Liver (tissue), 9 donors: Measurements from ENCODE around the gene HYAL1. TPM values are rescaled to one million over a fixed set of nuclear protein-coding genes. Genes with fewer than 3 reads are reported as not detected.

Experiments
- DNase-seq: peaks from one replicate; pipeline ENCODE4 v3.0.0-alpha.2; 2017; ENCODE audit warnings: low spot score
- H3K27ac ChIP-seq, 2 donors: one replicate each; pipeline ENCODE4 v1.7.0; 2013; ENCODE audit warnings: inconsistent platforms in 2 of 2, low read length in 2 of 2, control low read depth in 1 of 2, low read depth in 1 of 2, mild to moderate bottlenecking in 1 of 2
- H3K27me3 ChIP-seq, 4 donors: one replicate each; pipeline versions ENCODE4 v1.6.1 to v1.7.0; 2013; ENCODE audit warnings: low read length in 3 of 4, inconsistent platforms in 1 of 4, mild to moderate bottlenecking in 1 of 4, moderate library complexity in 1 of 4; ENCODE audit not compliant: control insufficient read depth in 4 of 4, insufficient read depth in 4 of 4
- H3K36me3 ChIP-seq, 4 donors: one replicate each; pipeline versions ENCODE4 v1.6.1 to v1.7.0; 2013; ENCODE audit warnings: low read length in 3 of 4, mild to moderate bottlenecking in 3 of 4, low read depth in 1 of 4, moderate library complexity in 1 of 4; ENCODE audit not compliant: control insufficient read depth in 4 of 4, insufficient read depth in 3 of 4
- H3K4me1 ChIP-seq, 4 donors: one replicate each; pipeline versions ENCODE4 v1.6.1 to v1.7.0; 2013; ENCODE audit warnings: low read length in 3 of 4, mild to moderate bottlenecking in 3 of 4, moderate library complexity in 1 of 4; ENCODE audit not compliant: control insufficient read depth in 4 of 4, insufficient read depth in 4 of 4
- H3K4me3 ChIP-seq, 3 donors: one replicate each; pipeline versions ENCODE4 v1.6.1 to v1.7.0; 2013; ENCODE audit warnings: low read length in 3 of 3, control low read depth in 1 of 3, low read depth in 1 of 3, mild to moderate bottlenecking in 1 of 3
- H3K9ac ChIP-seq, 2 donors: one replicate each; pipeline ENCODE4 v1.7.0; 2013; ENCODE audit warnings: low read length in 2 of 2, mild to moderate bottlenecking in 2 of 2, moderate library complexity in 2 of 2, control low read depth in 1 of 2, low read depth in 1 of 2
- H3K9me3 ChIP-seq, 4 donors: one replicate each; pipeline versions ENCODE4 v1.6.1 to v1.7.0; 2013; ENCODE audit warnings: low read length in 3 of 4; ENCODE audit not compliant: control insufficient read depth in 4 of 4
- ATF3 ChIP-seq: IDR thresholded peaks from 2 replicates; pipeline ENCODE4 v1.6.1; 2016; ENCODE audit warnings: antibody characterized with exemption
- CTCF ChIP-seq: fragments of 150-350 bp; IDR thresholded peaks from 2 replicates; pipeline ENCODE4 v1.5.1; 2017; ENCODE audit warnings: improper control_type of control experiment, low read depth, low read length; ENCODE audit not compliant: missing input control
- EGR1 ChIP-seq, 2 donors: IDR thresholded peaks; 2 replicates each; pipeline ENCODE4 v1.6.1; 2016 to 2018; ENCODE audit warnings: antibody characterized with exemption in 2 of 2, low read depth in 2 of 2
- FOXA1 ChIP-seq: IDR thresholded peaks from 2 replicates; pipeline ENCODE4 v1.6.1; 2016; ENCODE audit warnings: antibody characterized with exemption
- FOXA2 ChIP-seq: IDR thresholded peaks from 2 replicates; pipeline ENCODE4 v1.6.1; 2016; ENCODE audit warnings: antibody characterized with exemption
- GABPA ChIP-seq, 2 donors: IDR thresholded peaks in 1 of 2; conservative IDR thresholded peaks in 1 of 2; 2 replicates each; pipeline ENCODE4 v1.6.1; 2016; ENCODE audit warnings: antibody characterized with exemption in 2 of 2, mild to moderate bottlenecking in 1 of 2, moderate library complexity in 1 of 2
- HNF4A ChIP-seq, 2 donors: conservative IDR thresholded peaks; 2 replicates each; pipeline ENCODE4 v1.6.1; 2016; ENCODE audit warnings: antibody characterized with exemption in 2 of 2, mild to moderate bottlenecking in 2 of 2
- HNF4G ChIP-seq: IDR thresholded peaks from 2 replicates; pipeline ENCODE4 v1.6.1; 2016; ENCODE audit warnings: antibody characterized with exemption
- JUND ChIP-seq, 2 donors: IDR thresholded peaks; 2 replicates each; pipeline ENCODE4 v1.6.1; 2016; ENCODE audit warnings: antibody characterized with exemption in 2 of 2
- MAX ChIP-seq: IDR thresholded peaks from 2 replicates; pipeline ENCODE4 v1.6.1; 2016; ENCODE audit warnings: antibody characterized with exemption
- NR2F2 ChIP-seq: IDR thresholded peaks from 2 replicates; pipeline ENCODE4 v1.6.1; 2016; ENCODE audit warnings: antibody characterized with exemption
- RAD21 ChIP-seq, 2 donors: IDR thresholded peaks; 2 replicates each; pipeline ENCODE4 v1.6.1; 2016; ENCODE audit warnings: antibody characterized with exemption in 2 of 2, mild to moderate bottlenecking in 2 of 2
- REST ChIP-seq: IDR thresholded peaks from 2 replicates; pipeline ENCODE4 v1.6.1; 2016; ENCODE audit warnings: antibody characterized with exemption, mild to moderate bottlenecking
- RXRA ChIP-seq, 2 donors: IDR thresholded peaks; 2 replicates each; pipeline ENCODE4 v1.6.1; 2017 to 2018; ENCODE audit warnings: antibody characterized with exemption in 2 of 2, mild to moderate bottlenecking in 1 of 2
- SP1 ChIP-seq: IDR thresholded peaks from 2 replicates; pipeline ENCODE4 v1.6.1; 2018; ENCODE audit warnings: antibody characterized with exemption, mild to moderate bottlenecking
- TAF1 ChIP-seq: conservative IDR thresholded peaks from 2 replicates; pipeline ENCODE4 v1.6.1; 2016; ENCODE audit warnings: antibody characterized with exemption, mild to moderate bottlenecking
- YY1 ChIP-seq: IDR thresholded peaks from 2 replicates; pipeline ENCODE4 v1.6.1; 2016; ENCODE audit warnings: antibody characterized with exemption, mild to moderate bottlenecking
- ZBTB33 ChIP-seq: IDR thresholded peaks from 2 replicates; pipeline ENCODE4 v1.6.1; 2016; ENCODE audit warnings: antibody characterized with exemption
- WGBS: extraction: QIAGEN DNeasy Blood & Tissue Kit; methylation state at CpG from one replicate; pipeline ENCODE4 v1.1.7; 2013; 5-methylcytosine and 5-hydroxymethylcytosine counted together
- polyA plus RNA-seq, 2 donors: library from polyadenylated mRNA; stranded (reverse) in 1 of 2; unstranded in 1 of 2; fragments of 200-250 nt in 1 of 2; fragments of >200 nt in 1 of 2; fragmentation: Nextera tagmentation in 1 of 2; extraction: Ambion mirVana in 1 of 2; gene quantifications; one replicate each; pipeline versions ENCODE4 v1.2.1 to v1.2.3, GENCODE V29; 2013 to 2015
- total RNA-seq, 2 donors: library from RNA; depleted of rRNA; stranded (reverse); fragments of >200 nt; gene quantifications; one replicate each; pipeline ENCODE4 v1.2.3, GENCODE V29; 2014
- donor health status: healthy.
- donor health status: healthy.
- donor health status: healthy.
- donor health status: healthy.
- donor health status: healthy.

HYAL1 gene
- total and polyA plus RNA-seq, 4 donors, result 82.3 to 156 (median 121) TPM

GRCh38 chr3:50298836-50299637 is 4.3 kb downstream of the HYAL1 start, which contains the start of the genes HYAL3 and NAA80:
HYAL3 (minus strand) TSS chr3:50299405; CDS start chr3:50295602, 3,803 bp downstream.
NAA80 (minus strand) TSS chr3:50299405; CDS start chr3:50297463, 1,942 bp downstream.
- H3K36me3 ChIP-seq, result peaks cover 0 to 3% (median 0%) of the 10 kb centered on the region in 4 donors
- WGBS, result under 1% methylated on average over 61 of the region's 61 CpGs

More at GRCh38 chr3:50298836-50299637, 4.3 kb downstream of the HYAL1 start, which contains the start of the genes HYAL3 and NAA80:
- Histone ChIP-seq H3K4me3 (peak within 1 kb of the TSS; percentile 54 to 86 (median 67)), H3K4me1 (peaks cover 12 to 49% (median 31%) of the 10 kb centered on the region in 4 donors), H3K9ac (peak within 1 kb of the TSS; percentile 81 to 90), H3K27me3 (no peaks in the 10 kb centered on the region), H3K27ac (peak within 1 kb of the TSS; percentile 84 to 95), H3K9me3 (no peaks in the 10 kb centered on the region)
- TF ChIP-seq MAX (no peak), RAD21 (IDR thresholded peaks at IDR 0.05) (no peak), JUND (IDR thresholded peaks at IDR 0.05) (no peak), YY1 (peak; percentile 55), ZBTB33 (no peak), SP1 (no peak), TAF1 (peak; percentile 66), HNF4G (no peak), RXRA (IDR thresholded peaks at IDR 0.05) (no peak), GABPA (IDR thresholded peaks at IDR 0.05 in 1 of 2, conservative IDR thresholded peaks at IDR 0.05 in 1 of 2) (no peak), CTCF (peak; percentile 33), ATF3 (peak; percentile 69), FOXA2 (no peak), EGR1 (IDR thresholded peaks at IDR 0.05; ENCODE audit: low read depth in 2 of 2) (no peak), FOXA1 (no peak), NR2F2 (no peak), HNF4A (conservative IDR thresholded peaks at IDR 0.05) (no peak), REST (no peak)
- DNase-seq, result peak; percentile 99
